ENCODE results near the gene TCEA3.

Gene TCEA3

DNA sequence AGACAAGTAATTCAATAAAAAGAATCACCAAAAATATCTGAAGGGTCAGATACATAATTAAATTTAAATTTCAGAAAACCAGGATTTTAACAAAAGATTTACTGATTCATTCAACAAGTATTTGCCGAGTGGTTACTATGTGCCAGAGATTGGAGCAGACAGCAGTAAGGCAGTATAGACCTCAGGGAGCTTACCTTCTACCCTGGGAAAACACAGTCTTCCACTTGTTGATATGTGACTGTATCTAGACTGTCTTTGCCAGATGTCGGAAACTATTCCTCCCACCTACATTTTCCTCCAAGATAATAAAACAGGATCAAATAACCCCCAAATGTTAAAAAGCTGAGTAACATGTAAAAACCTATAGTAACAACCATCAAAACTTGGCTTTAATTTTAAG, 86.7 kb downstream of the TCEA3 start:
- DNase-seq (ENCODE audit: insufficient read length, low spot score): no peak
- TF ChIP-seq TAF1 (IDR thresholded peaks at IDR 0.05; ENCODE audit: low read depth, low read length): no peak
- TF ChIP-seq PAX5 (IDR thresholded peaks at IDR 0.05; ENCODE audit: insufficient read depth, low read length, severe bottlenecking): no peak
- TF ChIP-seq POLR2A (IDR thresholded peaks at IDR 0.05; ENCODE audit: low read depth, low read length): no peak
- no peak for TF ChIP-seq SPI1 (IDR thresholded peaks at IDR 0.05; ENCODE audit: low read depth, low read length)
- no peak for TF ChIP-seq POU2F2 (IDR thresholded peaks at IDR 0.05; ENCODE audit: low read depth, low read length)
- TF ChIP-seq POLR2AphosphoS5 (IDR thresholded peaks at IDR 0.05; ENCODE audit: low read depth, low read length): no peak
- FAIRE-seq: no peak

DNA sequence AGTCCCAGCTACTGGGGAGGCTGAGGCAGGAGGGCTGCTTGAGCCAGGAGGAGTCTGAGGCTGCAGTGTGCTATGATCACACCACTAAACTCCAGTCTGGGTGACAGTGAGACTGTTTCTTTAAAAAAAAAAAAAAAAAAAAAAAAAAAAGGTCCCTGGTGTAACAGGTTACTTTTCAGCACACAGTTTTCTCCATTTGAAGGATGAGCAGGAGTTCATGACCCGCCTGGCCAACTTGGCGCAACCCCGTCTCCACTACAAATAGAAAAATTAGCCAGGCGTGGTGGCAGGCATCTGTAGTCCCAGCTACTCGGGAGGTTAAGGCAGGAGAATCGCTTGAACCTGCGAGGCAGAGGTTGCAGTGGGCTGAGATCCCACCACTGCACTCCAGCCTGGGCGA, 92.8 kb downstream of the TCEA3 start:
- DNase-seq (ENCODE audit: insufficient read length, low spot score) (no peak), FAIRE-seq (no peak)
- TF ChIP-seq POLR2AphosphoS5 (IDR thresholded peaks at IDR 0.05; ENCODE audit: low read depth, low read length): no peak
- no peak for TF ChIP-seq TAF1 (IDR thresholded peaks at IDR 0.05; ENCODE audit: low read depth, low read length)
- no peak for TF ChIP-seq PAX5 (IDR thresholded peaks at IDR 0.05; ENCODE audit: insufficient read depth, low read length, severe bottlenecking)
- TF ChIP-seq POU2F2 (IDR thresholded peaks at IDR 0.05; ENCODE audit: low read depth, low read length): no peak
- TF ChIP-seq POLR2A (IDR thresholded peaks at IDR 0.05; ENCODE audit: low read depth, low read length): no peak
- no peak for TF ChIP-seq SPI1 (IDR thresholded peaks at IDR 0.05; ENCODE audit: low read depth, low read length)

Data from GM12891 (cell line).